GM12872 (cell line): Measurements from ENCODE around the gene CNDP1.

Source experiments
- TF ChIP-seq, protein P1 (sequence below): IDR thresholded peaks from 3 replicates; pipeline ENCODE4 v1.5.1; 2011; ENCODE audit warnings: low read depth, mild to moderate bottlenecking, low read length, moderate library complexity; ENCODE audit not compliant: insufficient read depth

Gene CNDP1

DNA sequence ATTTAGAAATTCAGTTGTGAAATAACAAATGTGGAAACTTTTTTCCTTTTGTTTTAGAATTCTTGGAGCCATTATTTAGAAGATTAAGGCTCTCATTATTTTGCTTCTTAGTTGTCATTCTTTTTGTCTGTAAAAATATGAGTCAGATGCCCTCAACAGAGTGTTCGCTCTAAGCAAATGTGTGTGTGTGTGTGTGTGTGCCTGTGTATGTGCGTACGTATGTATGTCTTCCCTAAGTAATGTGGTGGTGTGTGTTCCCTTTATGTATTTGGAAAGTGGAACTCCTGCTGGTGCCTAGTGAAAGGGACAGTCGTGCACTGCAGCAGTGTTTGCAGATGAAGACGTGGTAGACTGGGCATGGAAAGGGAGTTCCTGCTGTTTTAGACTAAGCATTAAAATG is 90.9 kb downstream of the CNDP1 start:
- TF ChIP-seq, protein P1, sequence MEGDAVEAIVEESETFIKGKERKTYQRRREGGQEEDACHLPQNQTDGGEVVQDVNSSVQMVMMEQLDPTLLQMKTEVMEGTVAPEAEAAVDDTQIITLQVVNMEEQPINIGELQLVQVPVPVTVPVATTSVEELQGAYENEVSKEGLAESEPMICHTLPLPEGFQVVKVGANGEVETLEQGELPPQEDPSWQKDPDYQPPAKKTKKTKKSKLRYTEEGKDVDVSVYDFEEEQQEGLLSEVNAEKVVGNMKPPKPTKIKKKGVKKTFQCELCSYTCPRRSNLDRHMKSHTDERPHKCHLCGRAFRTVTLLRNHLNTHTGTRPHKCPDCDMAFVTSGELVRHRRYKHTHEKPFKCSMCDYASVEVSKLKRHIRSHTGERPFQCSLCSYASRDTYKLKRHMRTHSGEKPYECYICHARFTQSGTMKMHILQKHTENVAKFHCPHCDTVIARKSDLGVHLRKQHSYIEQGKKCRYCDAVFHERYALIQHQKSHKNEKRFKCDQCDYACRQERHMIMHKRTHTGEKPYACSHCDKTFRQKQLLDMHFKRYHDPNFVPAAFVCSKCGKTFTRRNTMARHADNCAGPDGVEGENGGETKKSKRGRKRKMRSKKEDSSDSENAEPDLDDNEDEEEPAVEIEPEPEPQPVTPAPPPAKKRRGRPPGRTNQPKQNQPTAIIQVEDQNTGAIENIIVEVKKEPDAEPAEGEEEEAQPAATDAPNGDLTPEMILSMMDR = no peak

DNA sequence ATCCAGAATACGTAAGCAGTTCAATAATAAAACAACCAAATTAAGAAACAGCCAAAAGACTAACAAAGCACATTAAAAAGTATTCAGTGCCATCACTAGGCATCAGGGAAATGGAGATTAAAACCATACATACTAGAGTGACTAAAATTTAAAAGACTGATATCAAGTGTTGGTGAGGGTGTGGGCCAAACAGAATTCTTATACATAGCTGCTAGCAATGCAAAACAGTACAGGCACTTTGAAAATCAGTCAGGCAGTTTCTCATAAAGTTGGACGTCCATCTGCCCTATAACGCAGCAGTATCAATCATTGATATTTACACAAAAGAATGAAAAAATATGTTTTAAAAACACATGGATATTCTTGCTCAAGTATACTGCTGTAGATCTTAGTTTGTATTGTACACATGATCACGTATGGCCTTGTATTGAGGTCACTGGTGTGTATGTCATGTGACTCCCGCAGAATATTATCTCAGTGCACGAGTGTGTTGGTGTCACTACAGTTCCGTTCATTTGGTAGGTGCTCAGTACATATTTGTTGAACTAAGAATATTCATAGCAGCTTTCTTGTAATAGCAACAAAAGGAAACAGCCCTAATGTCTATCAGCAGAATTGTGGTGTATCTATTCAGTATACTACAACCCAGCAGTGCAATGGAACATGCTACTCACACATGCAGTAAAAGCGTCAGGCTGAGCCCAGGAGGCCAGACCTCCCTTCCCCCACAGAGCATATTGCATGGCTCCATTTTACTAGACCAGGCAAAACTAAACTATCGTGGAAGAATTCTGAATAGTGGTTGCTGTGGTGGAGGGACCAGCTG is 92.0 kb downstream of the CNDP1 start:
- TF ChIP-seq, protein P1 = no peak

DNA sequence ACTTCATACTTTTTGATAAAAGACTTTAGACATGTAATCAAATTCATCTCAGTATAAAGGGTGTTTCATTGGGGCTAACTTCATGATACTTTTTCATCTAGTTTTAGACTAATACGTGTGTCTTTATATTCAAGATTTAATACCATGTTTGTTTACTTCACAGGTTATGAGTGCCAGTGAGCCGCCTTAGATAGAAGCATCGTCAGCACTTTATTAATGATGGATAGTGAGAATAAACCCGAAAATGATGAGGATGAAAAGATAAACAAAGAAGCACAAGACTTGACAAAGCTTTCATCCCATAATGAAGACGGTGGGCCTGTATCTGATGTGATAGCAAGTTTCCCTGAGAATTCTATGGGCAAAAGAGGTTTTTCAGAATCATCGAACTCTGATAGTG is 96.5 kb downstream of the CNDP1 start:
- TF ChIP-seq, protein P1 = no peak

DNA sequence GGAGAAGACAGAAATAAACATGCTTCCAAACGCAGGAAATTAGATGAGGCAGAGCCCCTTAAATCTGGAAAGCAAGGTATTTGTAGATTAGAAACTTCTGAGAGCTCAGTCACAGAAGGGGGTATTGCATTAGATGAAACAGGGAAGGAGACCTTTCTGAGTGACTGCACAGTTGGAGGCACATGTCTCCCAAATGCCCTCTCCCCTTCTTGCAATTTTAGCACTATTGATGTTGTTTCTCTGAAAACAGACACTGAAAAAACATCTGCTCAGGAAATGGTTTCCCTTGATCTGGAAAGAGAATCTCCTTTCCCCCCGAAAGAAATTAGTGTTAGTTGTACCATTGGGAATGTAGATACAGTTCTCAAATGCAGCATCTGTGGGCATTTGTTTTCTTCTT is 96.9 kb downstream of the CNDP1 start:
- TF ChIP-seq, protein P1 = no peak

DNA sequence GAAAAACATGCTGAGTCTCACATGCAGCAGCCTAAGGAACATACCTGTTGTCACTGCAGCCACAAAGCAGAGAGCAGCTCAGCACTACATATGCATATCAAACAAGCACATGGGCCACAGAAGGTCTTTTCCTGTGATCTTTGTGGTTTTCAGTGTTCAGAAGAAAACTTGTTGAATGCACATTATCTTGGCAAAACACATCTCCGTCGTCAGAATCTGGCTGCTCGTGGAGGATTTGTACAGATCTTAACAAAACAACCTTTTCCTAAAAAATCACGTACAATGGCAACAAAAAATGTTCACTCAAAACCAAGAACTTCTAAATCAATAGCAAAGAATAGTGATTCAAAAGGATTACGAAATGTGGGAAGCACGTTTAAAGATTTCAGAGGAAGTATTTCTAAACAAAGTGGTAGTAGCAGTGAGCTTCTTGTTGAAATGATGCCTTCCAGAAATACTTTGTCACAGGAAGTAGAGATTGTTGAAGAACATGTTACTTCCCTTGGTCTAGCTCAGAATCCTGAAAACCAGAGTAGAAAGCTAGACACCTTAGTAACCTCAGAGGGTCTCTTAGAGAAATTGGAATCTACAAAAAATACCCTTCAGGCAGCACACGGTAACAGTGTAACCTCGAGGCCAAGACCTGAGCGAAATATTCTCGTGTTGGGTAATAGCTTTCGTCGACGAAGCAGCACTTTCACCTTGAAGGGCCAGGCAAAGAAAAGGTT is 97.5 kb downstream of the CNDP1 start:
- TF ChIP-seq, protein P1 = no peak

DNA sequence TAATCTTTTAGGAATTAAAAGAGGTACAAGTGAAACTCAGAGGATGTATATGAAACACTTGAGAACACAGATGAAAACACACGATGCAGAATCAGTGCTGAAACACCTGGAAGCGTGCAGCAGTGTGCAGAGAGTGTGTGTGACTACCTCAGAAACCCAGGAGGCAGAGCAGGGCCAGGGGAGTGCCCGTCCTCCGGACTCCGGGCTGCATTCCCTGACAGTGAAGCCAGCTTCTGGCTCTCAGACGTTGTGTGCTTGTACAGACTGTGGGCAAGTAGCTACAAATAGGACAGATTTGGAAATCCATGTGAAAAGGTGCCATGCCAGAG is 98.0 kb downstream of the CNDP1 start:
- TF ChIP-seq, protein P1 = no peak

DNA sequence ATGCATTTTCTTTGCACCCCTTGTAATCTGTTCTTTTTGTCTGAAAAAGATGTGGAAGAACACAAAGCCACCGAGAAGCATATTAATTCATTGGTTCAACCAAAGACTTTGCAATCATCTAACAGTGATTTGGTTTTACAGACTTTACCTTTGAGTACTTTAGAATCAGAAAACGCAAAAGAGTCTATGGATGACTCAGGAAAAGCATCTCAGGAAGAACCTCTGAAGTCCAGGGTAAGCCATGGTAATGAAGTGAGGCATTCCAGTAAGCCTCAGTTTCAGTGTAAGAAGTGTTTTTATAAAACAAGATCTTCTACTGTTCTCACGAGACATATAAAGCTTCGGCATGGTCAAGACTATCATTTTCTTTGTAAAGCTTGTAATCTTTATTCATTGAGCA is 98.6 kb downstream of the CNDP1 start:
- TF ChIP-seq, protein P1 = no peak
